Hepatocyte (in vitro differentiated cells): ENCODE measurements around the gene CNR1.

ENCODE experiments used
- CTCF ChIP-seq: fragments of 200-600 bp; sonication (generic); IDR thresholded peaks from 2 replicates; pipeline ENCODE4 v1.5.1; 2016; ENCODE audit warnings: antibody characterized with exemption, mild to moderate bottlenecking; ENCODE audit not compliant: poor library complexity
- EZH2 ChIP-seq: fragments of 200-600 bp; sonication (generic); IDR thresholded peaks from 2 replicates; pipeline ENCODE4 v1.6.1; 2016; ENCODE audit warnings: antibody characterized with exemption, mild to moderate bottlenecking, borderline replicate concordance
- EZH2phosphoT487 ChIP-seq: fragments of 200-600 bp; sonication (generic); IDR thresholded peaks from one replicate; pipeline ENCODE4 v1.6.1; 2018; ENCODE audit warnings: antibody characterized with exemption, mild to moderate bottlenecking, low read depth, moderate library complexity; ENCODE audit not compliant: unreplicated experiment, severe bottlenecking

GRCh38 chr6:88168362-88168761, 2.2 kb upstream of the CNR1 start:
- TF ChIP-seq CTCF, result no peak
- no peak for TF ChIP-seq EZH2phosphoT487
- no peak for TF ChIP-seq EZH2
